Inferior parietal cortex (tissue), 1 donor: ENCODE results near the gene CYBA.

Experiments
- DNase-seq: peaks from one replicate; pipeline ENCODE4 v3.0.0-alpha.2; 2016; ENCODE audit errors: extremely low spot score

The CYBA gene

GRCh38 chr16:88650749-88651275 is at the start of gene CYBA:
TSS of gene CYBA (minus strand) at chr16:88651053. CDS start at chr16:88651013, 40 bp downstream.
- DNase-seq = no peak

DNA sequence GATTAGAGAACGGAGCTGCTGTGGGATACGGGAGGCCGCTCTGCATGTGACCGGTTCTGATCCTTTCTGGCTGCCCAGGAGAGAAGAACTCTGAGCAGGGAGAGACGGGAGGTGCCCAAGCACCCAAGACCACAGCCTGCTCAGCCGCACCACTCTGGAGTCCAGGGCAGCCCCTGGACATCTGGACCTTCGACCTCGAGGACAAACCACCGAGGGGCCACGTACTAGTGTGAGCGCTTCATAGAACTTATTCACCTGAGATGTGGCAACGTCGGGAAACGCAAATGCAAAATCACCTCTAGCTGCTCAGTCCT is 49.4 kb upstream of the CYBA start:
- no peak for DNase-seq

- DNase-seq = no peak
Measured at GRCh38 chr16:88699180-88699579, 48.3 kb upstream of the CYBA start.

- DNase-seq = no peak
Measured at GRCh38 chr16:88698646-88699045, 47.8 kb upstream of the CYBA start.

- no peak for DNase-seq
Measured at GRCh38 chr16:88697831-88698615, 47.2 kb upstream of the CYBA start.

DNA sequence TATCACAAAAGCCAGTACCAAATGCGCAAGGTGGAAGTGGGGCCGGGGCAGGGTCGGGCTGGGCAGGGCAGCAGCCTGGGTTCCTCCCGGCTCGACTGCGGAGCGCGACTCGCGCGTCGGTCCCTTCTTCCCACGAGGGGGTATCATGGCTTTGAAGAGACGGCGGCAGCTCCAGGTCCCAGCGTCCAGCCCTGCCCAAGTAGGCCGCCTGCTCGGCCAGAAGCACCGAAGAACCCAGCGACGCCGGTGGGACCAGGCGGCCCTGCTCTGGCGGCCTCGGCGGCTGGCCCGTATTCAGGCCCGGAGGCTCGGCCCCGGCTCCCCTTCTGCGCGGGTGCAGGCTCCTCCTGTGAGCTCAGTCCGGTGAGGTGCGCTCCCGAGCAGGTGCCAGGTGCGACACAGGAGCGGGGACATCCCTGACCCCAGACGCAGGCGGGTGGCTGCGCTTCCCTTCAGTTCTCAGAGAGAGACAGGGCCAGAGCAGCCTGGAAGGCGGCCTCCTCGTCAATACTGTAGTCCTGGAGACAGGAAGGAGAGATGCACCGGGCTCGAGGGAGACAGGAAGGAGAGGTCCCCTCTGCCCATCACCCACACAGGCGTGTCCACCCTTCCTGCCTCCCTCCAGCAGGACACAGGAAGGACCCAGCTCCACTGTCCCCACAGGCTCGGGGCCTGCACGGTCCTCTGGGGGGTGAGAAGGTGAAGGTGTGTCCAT is 46.4 kb upstream of the CYBA start:
- no peak for DNase-seq

- no peak for DNase-seq
Measured at GRCh38 chr16:88696441-88696840, 45.6 kb upstream of the CYBA start.

- DNase-seq = no peak
Measured at GRCh38 chr16:88695753-88696152, 44.9 kb upstream of the CYBA start.

DNA sequence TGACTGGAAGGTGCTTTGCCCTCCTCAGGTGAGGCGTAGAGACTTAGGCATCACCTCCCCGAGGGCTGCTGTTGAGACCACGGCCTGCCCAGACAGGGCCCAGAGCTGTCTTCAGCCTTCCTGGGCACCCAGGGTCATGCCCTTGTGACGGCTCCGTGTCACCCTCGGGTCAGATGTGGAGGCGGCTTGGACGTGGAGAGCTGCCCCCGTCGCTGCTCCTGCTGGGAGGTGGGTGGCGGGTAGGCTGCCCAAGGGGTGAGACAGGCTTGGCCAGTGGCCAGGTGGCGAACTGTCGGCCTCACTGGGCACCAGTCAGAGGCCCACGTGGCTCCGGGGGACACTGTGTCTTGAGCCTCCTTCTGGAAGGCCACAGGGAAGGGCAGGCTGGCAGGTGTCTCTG is 44.4 kb upstream of the CYBA start:
- no peak for DNase-seq

- no peak for DNase-seq
Measured at GRCh38 chr16:88694221-88695087, 43.6 kb upstream of the CYBA start.

DNA sequence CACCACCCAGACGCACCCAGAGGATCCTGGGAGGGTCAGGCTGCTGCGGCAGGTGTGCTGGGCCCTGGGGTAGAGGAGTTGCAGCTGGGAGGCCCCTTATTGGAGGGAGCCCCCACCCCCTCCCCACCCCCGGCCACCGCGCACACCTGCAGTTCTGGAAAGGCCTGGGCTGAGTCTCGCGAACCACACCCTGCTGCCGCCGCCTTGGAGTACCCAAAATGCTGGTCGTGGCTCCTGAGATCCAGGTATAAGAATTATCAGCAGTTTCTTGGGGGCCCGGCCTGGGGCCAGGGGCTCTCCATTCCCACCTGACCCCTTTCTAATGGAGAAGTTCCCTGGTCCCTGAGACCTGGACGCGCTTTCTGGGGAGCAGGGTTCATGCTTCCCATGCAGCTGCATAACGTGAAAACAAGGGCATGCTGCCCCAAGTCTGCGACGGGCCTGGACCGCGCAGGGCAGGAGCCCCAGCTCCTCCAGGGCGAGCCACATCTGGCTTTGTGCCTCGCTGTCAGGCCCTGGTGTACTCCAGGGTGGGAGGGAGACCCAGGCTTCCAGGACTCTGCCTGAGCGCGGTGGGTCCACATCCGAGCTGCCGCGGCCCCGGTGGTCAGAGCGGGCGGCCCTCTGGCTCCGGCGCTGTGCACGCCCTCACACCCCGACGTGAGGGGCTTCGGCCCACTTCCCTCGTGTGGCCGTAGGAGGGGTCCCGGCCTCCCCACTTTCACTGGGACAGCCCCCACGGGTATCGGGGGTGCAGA is 42.7 kb upstream of the CYBA start:
- DNase-seq = no peak

DNA sequence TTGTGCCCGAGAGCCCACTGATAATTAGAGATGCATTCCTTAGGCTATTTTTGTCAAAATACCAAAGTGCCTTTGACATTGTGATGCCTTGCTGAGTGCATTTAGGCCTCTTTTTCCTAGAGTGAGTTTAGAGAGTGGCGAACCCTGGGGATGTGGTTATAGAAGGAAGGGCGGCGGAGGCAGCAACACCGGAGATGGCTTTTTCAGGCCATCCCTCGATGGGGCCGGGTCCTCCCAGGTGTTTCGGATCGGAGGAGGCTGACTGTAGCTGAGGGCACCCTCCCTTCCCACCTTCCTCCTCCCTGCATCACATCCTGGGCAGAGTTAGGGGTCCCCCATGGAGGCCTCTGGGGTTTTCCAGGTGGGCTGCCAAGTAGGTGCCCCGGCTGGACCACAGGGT is 42.0 kb upstream of the CYBA start:
- no peak for DNase-seq

- no peak for DNase-seq
Measured at GRCh38 chr16:88691924-88692560, 41.2 kb upstream of the CYBA start.

DNA sequence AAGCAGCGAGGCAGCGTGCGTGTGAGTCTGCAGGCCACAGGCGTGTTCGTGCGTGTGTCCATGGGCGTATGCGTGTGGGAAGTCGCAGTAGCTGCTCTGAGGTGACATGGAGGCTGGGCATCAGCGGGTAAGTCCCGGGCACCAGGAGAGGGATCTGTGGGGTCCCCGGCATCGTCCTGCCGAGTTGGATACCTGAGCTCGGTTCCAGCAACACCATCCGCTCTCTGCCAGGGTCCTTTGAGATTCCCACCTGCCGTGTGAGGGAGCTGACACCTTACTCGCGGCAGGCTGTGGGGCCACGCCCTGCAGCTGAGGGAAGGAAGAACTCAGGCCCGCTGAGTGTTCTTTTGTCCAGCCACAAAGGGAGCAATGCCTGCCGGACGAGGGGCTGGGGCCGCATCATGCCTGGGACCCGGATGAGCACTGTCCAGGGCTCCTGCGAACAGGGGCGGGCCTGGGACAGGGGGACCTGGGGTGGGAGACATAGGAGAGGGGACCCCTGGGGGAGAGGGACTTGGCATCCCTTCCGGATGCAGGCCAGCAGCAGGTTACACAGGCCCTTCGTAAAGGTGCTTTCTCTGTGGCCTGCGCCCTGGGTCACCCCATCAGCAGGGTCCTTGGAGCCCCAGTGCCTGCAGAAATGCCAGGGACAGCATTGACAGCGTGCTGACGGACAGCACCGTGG is 40.4 kb upstream of the CYBA start:
- DNase-seq = no peak

DNA sequence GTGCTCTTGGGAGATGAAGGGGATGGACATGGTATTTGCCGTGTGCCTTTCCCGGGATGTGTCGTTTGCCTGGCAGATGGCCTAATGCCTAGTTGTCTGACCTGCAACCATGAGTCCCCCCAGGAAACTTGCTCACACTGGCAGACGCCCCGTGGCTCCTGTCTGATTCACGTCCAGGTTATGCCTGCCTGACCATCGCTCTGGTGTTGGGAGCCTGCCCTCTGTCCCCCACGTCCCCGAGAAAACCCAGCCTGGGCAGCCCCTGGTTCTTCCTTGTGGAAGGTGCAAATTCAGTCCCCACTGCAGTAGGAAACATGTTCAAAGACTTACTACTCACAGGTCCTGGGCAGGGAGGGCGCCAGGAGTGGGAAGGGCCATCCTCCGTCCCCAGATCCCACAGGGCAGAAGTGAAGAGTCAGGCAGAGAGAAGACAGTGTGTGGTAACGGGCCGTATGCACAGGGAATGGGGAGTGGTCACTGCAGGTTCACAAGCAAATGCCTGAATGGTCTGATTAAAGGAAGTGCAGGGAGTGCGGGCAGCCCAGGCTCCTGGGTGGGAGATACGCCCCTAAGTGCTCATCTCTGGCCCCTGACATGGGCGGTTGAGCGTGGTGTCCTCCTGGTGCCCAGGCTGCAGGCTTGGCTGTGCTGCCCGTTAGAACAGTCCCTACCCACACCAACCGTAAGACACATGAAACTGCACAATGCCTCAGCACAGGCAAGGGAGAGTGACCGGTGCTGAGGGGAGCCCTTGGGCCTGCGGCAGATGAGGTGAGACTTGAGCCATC is 39.7 kb upstream of the CYBA start:
- DNase-seq = no peak

- no peak for DNase-seq
Measured at GRCh38 chr16:88688013-88688778, 37.3 kb upstream of the CYBA start.

DNA sequence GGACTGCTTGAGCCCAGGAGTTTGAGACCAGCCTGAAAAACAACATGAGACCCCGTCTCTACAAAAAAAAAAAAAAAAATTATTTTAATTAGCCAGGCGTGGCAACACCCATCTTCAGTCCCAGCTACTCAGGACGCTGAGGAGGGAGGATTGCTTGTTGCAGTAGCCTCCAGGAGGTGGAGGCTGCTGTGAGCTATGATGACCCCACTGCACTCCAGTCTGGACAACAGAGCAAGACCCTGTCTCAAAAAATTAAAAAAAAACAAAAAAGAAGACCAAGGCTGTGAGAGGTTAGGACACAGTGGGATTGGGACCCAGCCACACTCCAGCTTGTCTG is 36.8 kb upstream of the CYBA start:
- DNase-seq = no peak

DNA sequence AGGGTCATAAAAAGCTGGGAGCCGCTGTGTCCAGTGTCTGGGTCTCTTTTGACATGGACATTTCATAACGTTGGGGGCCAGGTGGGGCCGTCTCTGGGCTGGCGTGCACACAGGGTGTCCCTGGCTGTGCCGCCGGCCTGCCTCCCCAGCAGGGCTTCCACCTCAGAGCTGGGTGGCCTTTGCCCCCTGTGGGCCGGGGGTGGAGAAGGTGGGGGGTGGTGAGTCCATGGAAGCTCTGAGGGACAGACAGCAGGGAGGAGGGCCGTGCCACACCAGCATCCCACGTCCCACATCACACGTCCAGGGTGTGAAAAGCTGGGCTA is 36.4 kb upstream of the CYBA start:
- no peak for DNase-seq
